ENCODE data around the gene FLAD1. TPM values are rescaled to one million over a fixed set of nuclear protein-coding genes. Genes with fewer than 3 reads are reported as not detected.

FLAD1 gene
- total RNA-seq, 1 experiment from 2014 or later = 88.3 TPM

GRCh38 chr1:155000726-155001424 is 17.7 kb downstream of the FLAD1 start (continued):
- TF ChIP-seq SMAD3 (CRISPR knock-in tag; IDR thresholded peaks at IDR 0.05; ENCODE audit: borderline replicate concordance) (no peak), E2F1 (CRISPR knock-in tag; IDR thresholded peaks at IDR 0.05) (no peak), ZNF219 (CRISPR knock-in tag; IDR thresholded peaks at IDR 0.05; ENCODE audit: borderline replicate concordance) (no peak), TEAD1 (CRISPR knock-in tag; IDR thresholded peaks at IDR 0.05) (0 out of 2 replicates have a peak, but pooled peaks have one; percentile 38), ZNF416 (CRISPR knock-in tag; IDR thresholded peaks at IDR 0.05) (no peak), NFE2L1 (CRISPR knock-in tag; IDR thresholded peaks at IDR 0.05) (peak; percentile 13; the same call in 1 of the 2 replicates), NR2C2 (CRISPR knock-in tag; IDR thresholded peaks at IDR 0.05) (no peak), E2F4 (CRISPR knock-in tag; IDR thresholded peaks at IDR 0.05; ENCODE audit: borderline replicate concordance, low read depth) (no peak), FOXP4 (CRISPR knock-in tag; IDR thresholded peaks at IDR 0.05) (no peak), NFYB (CRISPR knock-in tag; conservative IDR thresholded peaks at IDR 0.05; ENCODE audit: low read depth) (no peak), AR (CRISPR knock-in tag; IDR thresholded peaks at IDR 0.05) (no peak), ETV6 (CRISPR knock-in tag; IDR thresholded peaks at IDR 0.05) (no peak), ATF1 (CRISPR knock-in tag; IDR thresholded peaks at IDR 0.05) (no peak), CDX4 (CRISPR knock-in tag; IDR thresholded peaks at IDR 0.05; ENCODE audit: borderline replicate concordance) (no peak), ZBTB43 (CRISPR knock-in tag; IDR thresholded peaks at IDR 0.05) (no peak), ZNF425 (CRISPR knock-in tag; conservative IDR thresholded peaks at IDR 0.05) (no peak), GRHL2 (CRISPR knock-in tag; IDR thresholded peaks at IDR 0.05; ENCODE audit: insufficient replicate concordance, severe bottlenecking) (no peak), USF2 (CRISPR knock-in tag; IDR thresholded peaks at IDR 0.05) (no peak), ARID4B (CRISPR knock-in tag; IDR thresholded peaks at IDR 0.05; ENCODE audit: borderline replicate concordance) (no peak), FOXP1 (CRISPR knock-in tag; IDR thresholded peaks at IDR 0.05; ENCODE audit: borderline replicate concordance) (no peak), NR3C1 (CRISPR knock-in tag; conservative IDR thresholded peaks at IDR 0.05; ENCODE audit: low read depth) (no peak)
